HepG2 (cell line): Measurements from ENCODE around the gene MAGI1. TPM values are rescaled to one million over a fixed set of nuclear protein-coding genes. Genes with fewer than 3 reads are reported as not detected.

Experiments
- ATAC-seq: fragments of 200-7000 bp; cut with Tn5 transposase; 3 replicates; pipeline ENCODE4 v1.9.1; 2020; ENCODE audit warnings: mild to moderate bottlenecking, moderate library complexity
- BruUV-seq: library from RNA; stranded (reverse); fragments of 400-500 nt; replicated peaks from 2 replicates; lab custom pipeline; 2021; lab: Mats Ljungman, UMichigan
- CTCF ChIA-PET: fragments of 300-600 bp; formaldehyde crosslinking; extraction: SDS; loops from one replicate; lab custom pipeline; 2021; ENCODE audit warnings: low total read pairs, inconsistent platforms, low intra/inter-chr PET ratio; lab: Yijun Ruan, JAX
- POLR2A ChIA-PET: fragments of 350-600 bp; sonication (Branson Sonifier 250); formaldehyde crosslinking; loops from one replicate; lab custom pipeline; 2020; ENCODE audit warnings: antibody characterized with exemption, inconsistent platforms; lab: Yijun Ruan, JAX
- DNase-seq: peaks from one replicate; pipeline ENCODE4 v3.0.0-alpha.2; 2015; ENCODE audit warnings: low spot score
- FAIRE-seq: peaks from 3 replicates; lab custom pipeline; 2011; peaks lifted over from hg19 to GRCh38; lab: Jason Lieb, UNC
- H2AFZ ChIP-seq: one replicate; pipeline ENCODE4 v1.6.1; 2011; ENCODE audit warnings: low read length, inconsistent platforms
- H3K27ac ChIP-seq: fragments of 300-600 bp; 3 replicates; pipeline ENCODE4 v1.8.0; 2011; ENCODE audit warnings: mixed run types, mild to moderate bottlenecking, mixed read lengths, low read length, inconsistent platforms; ENCODE audit not compliant: insufficient read depth; ENCODE audit errors: extremely low read length
- H3K27me3 ChIP-seq, 2 experiments: fragments of 200-600 bp in 1 of 2; 2 replicates in 1 of 2; 3 replicates in 1 of 2; pipeline versions ENCODE4 v1.6.0 to v1.8.0; 2011; ENCODE audit warnings: low read length in 2 of 2, mild to moderate bottlenecking in 2 of 2, moderate library complexity in 2 of 2, inconsistent platforms in 1 of 2; ENCODE audit not compliant: insufficient read depth in 2 of 2, control insufficient read depth in 1 of 2
- H3K36me3 ChIP-seq, 2 experiments: fragments of 200-600 bp in 1 of 2; replicated peaks in 1 of 2; 2 replicates in 1 of 2; 3 replicates in 1 of 2; pipeline versions ENCODE4 v1.5.1 to v1.8.0; 2011; ENCODE audit warnings: low read length in 2 of 2, inconsistent platforms in 1 of 2; ENCODE audit not compliant: insufficient read depth in 2 of 2, control insufficient read depth in 1 of 2
- H3K4me1 ChIP-seq: 2 replicates; pipeline ENCODE4 v1.5.1; 2012; ENCODE audit warnings: low read length, inconsistent platforms; ENCODE audit not compliant: insufficient read depth
- H3K4me2 ChIP-seq: 2 replicates; pipeline ENCODE4 v1.6.0; 2011; ENCODE audit warnings: low read depth, low read length, inconsistent platforms
- H3K4me3 ChIP-seq, 3 experiments: fragments of 200-600 bp in 1 of 3; sonication (generic), shearing (Covaris generic) in 1 of 3; replicated peaks in 1 of 3; 2 replicates each; pipeline ENCODE4 v1.5.1; 2011 to 2016; ENCODE audit warnings: low read length in 3 of 3, inconsistent platforms in 2 of 3, low read depth in 2 of 3, mild to moderate bottlenecking in 2 of 3, control low read depth in 1 of 3, mixed read lengths in 1 of 3; ENCODE audit not compliant: insufficient read depth in 1 of 3
- H3K79me2 ChIP-seq: one replicate; pipeline ENCODE4 v1.6.1; 2011; ENCODE audit warnings: low read length, inconsistent platforms; ENCODE audit not compliant: insufficient read depth
- H3K9ac ChIP-seq: 2 replicates; pipeline ENCODE4 v1.6.0; 2011; ENCODE audit warnings: mild to moderate bottlenecking, low read depth, low read length, inconsistent platforms; ENCODE audit not compliant: insufficient read depth
- H3K9me3 ChIP-seq: 2 replicates; pipeline ENCODE4 v1.5.1; 2012; ENCODE audit warnings: mild to moderate bottlenecking, low read length
- H4K20me1 ChIP-seq: 2 replicates; pipeline ENCODE4 v1.6.0; 2011; ENCODE audit warnings: inconsistent platforms, mild to moderate bottlenecking, low read length, moderate library complexity; ENCODE audit not compliant: insufficient read depth
- ATF3 ChIP-seq: sonication (generic); formaldehyde crosslinking; IDR thresholded peaks from 2 replicates; pipeline ENCODE4 v1.4.0; 2020; ENCODE audit warnings: missing genetic modification reagents
- KDM3A ChIP-seq: IDR thresholded peaks from 2 replicates; pipeline ENCODE4 v1.6.1; 2018; ENCODE audit warnings: low read depth, missing compliant biosample characterization
- NFE2L1 ChIP-seq: sonication (generic); formaldehyde crosslinking; IDR thresholded peaks from 2 replicates; pipeline ENCODE4 v1.4.0; 2020; ENCODE audit warnings: missing genetic modification reagents, mild to moderate bottlenecking, borderline replicate concordance
- NFIB ChIP-seq: sonication (generic); formaldehyde crosslinking; IDR thresholded peaks from 2 replicates; pipeline ENCODE4 v1.9.0; 2021; ENCODE audit warnings: missing genetic modification reagents, mild to moderate bottlenecking, borderline replicate concordance
- PHF20 ChIP-seq: sonication (generic); formaldehyde crosslinking; IDR thresholded peaks from 2 replicates; pipeline ENCODE4 v1.5.0; 2020; ENCODE audit warnings: mild to moderate bottlenecking, missing genetic modification reagents
- RXRB ChIP-seq: IDR thresholded peaks from 2 replicates; pipeline ENCODE4 v1.6.1; 2016; ENCODE audit warnings: borderline replicate concordance, missing genetic modification reagents, missing compliant biosample characterization
- SNAI1 ChIP-seq: sonication (generic); formaldehyde crosslinking; IDR thresholded peaks from 2 replicates; pipeline ENCODE4 v1.5.0; 2020; ENCODE audit warnings: mild to moderate bottlenecking, missing genetic modification reagents, borderline replicate concordance
- TOPORS ChIP-seq: sonication (generic); formaldehyde crosslinking; IDR thresholded peaks from 2 replicates; pipeline ENCODE4 v1.8.0; 2023; ENCODE audit warnings: mild to moderate bottlenecking, missing genetic modification reagents
- XRCC5 ChIP-seq: fragments of 200-400 bp; formaldehyde crosslinking; optimal IDR thresholded peaks from 2 replicates; pipeline ENCODE3; 2017; ENCODE audit warnings: mild to moderate bottlenecking, low read length
- ZFAT ChIP-seq: sonication (generic); formaldehyde crosslinking; conservative IDR thresholded peaks from 2 replicates; pipeline ENCODE4 v1.8.1; 2023; ENCODE audit warnings: missing genetic modification reagents, inconsistent platforms
- ZFP36 ChIP-seq: fragments of 150-350 bp; IDR thresholded peaks from 2 replicates; pipeline ENCODE4 v1.6.1; 2018; ENCODE audit warnings: borderline replicate concordance, low read length, low read depth; ENCODE audit not compliant: partially characterized antibody
- ZNF260 ChIP-seq: sonication (generic); formaldehyde crosslinking; IDR thresholded peaks from 2 replicates; pipeline ENCODE4 v1.4.0; 2020; ENCODE audit warnings: missing genetic modification reagents, low read depth, mild to moderate bottlenecking, borderline replicate concordance
- ZNF607 ChIP-seq: sonication (generic); formaldehyde crosslinking; IDR thresholded peaks from 2 replicates; pipeline ENCODE4 v1.5.1; 2020; ENCODE audit warnings: missing genetic modification reagents, mild to moderate bottlenecking, borderline replicate concordance
- ZNF652 ChIP-seq: IDR thresholded peaks from 2 replicates; pipeline ENCODE4 v1.6.1; 2016; ENCODE audit warnings: low read depth, borderline replicate concordance
- ZNF75D ChIP-seq: sonication (generic); formaldehyde crosslinking; IDR thresholded peaks from 2 replicates; pipeline ENCODE4 v1.8.1; 2023; ENCODE audit warnings: missing genetic modification reagents, mild to moderate bottlenecking, borderline replicate concordance
- WGBS: methylation state at CpG from one replicate; pipeline ENCODE4 v1.1.6; 2017; ENCODE audit warnings: low lambda C conversion rate; 5-methylcytosine and 5-hydroxymethylcytosine counted together
- in situ Hi-C: cut with HindIII; loops from 2 replicates; pipeline ENCODE4 v1.10.0; 2017; ENCODE audit warnings: low pct_unique_long_range_greater_than_20kb; ENCODE audit not compliant: extremely low pct_ligation_motif_present
- intact Hi-C: fragments of 100-400 bp; cut with micrococcal nuclease; formaldehyde crosslinking; loops from one replicate; pipeline ENCODE4 v1.10.0; 2022; ENCODE audit not compliant: unreplicated experiment
- polyA plus RNA-seq, 8 experiments: library from polyadenylated mRNA; depleted of rRNA in 3 of 8; stranded (reverse) in 7 of 8; unstranded in 1 of 8; fragments of >200 nt; fragmentation: Illumina TruSeq in 4 of 8; extraction: Trizol in 4 of 8; gene quantifications; 2 replicates each; pipeline versions ENCODE4 v1.2.1 to v1.2.3, GENCODE V29; 2011 to 2016; ENCODE audit warnings: low read depth in 4 of 8, missing spikeins in 1 of 8, mixed read lengths in 1 of 8; ENCODE audit not compliant: insufficient read depth in 1 of 8
- total RNA-seq, 5 experiments: library from RNA; depleted of rRNA; stranded (reverse); fragments of >200 nt; fragmentation: Illumina TruSeq; extraction: Trizol; gene quantifications; 2 replicates each; pipeline ENCODE4 v1.2.3, GENCODE V29; 2016; ENCODE audit warnings: low read depth in 1 of 5

The MAGI1 gene
- total and polyA plus RNA-seq, 2 of the 13 experiments (the other 11 are each of a cell fraction or from before 2014, with no cell fraction given), result 22.2 to 26.0 TPM

GRCh38 chr3:65714134-65714533 lies 324.6 kb downstream of the MAGI1 start:
- no peak for DNase-seq
- H3K4me1 ChIP-seq, result no peaks in the 10 kb centered on the region; the same call in 1 of the 2 replicates
- FAIRE-seq, result no peak
- H3K27me3 ChIP-seq, result no peaks in the 10 kb centered on the region
- WGBS, result 92% methylated on average over 6 of the region's 6 CpGs
- no peaks in the 10 kb centered on the region for H3K9me3 ChIP-seq
- H3K4me3 ChIP-seq, result no peak overlapping the region
- H4K20me1 ChIP-seq, result no peaks in the 10 kb centered on the region
- peaks cover 0 to 1% of the 10 kb centered on the region in 2 experiments; a peak in 1 of 5 replicates for H3K36me3 ChIP-seq
- no peak for ATAC-seq
- POLR2A ChIA-PET, result no interaction called here
- H3K4me2 ChIP-seq, result no peak overlapping the region
- in situ Hi-C loops, result no loop called here
- intact Hi-C loops, result no loop called here
- no peak overlapping the region for H2AFZ ChIP-seq
- no TSS peak for BruUV-seq
- H3K27ac ChIP-seq, result no peak overlapping the region
- TF ChIP-seq ZNF652, result 0 out of 2 replicates have a peak, but pooled peaks have one; percentile 30
- no peak for TF ChIP-seq ZNF607 (CRISPR knock-in tag)
- no peak for TF ChIP-seq SNAI1 (CRISPR knock-in tag)
- TF ChIP-seq TOPORS (CRISPR knock-in tag), result no peak
- CTCF ChIA-PET, result no interaction called here
- peaks cover 7% of the 10 kb centered on the region for H3K79me2 ChIP-seq
- no peak overlapping the region for H3K9ac ChIP-seq

GRCh38 chr3:65713016-65713415 lies 325.7 kb downstream of the MAGI1 start:
- in situ Hi-C loops (no loop called here), intact Hi-C loops (no loop called here)
- Histone ChIP-seq H3K4me2 (no peak overlapping the region), H4K20me1 (no peaks in the 10 kb centered on the region), H3K4me3 (no peak overlapping the region), H3K9ac (no peak overlapping the region), H3K27me3 (no peaks in the 10 kb centered on the region), H3K79me2 (peaks cover 7% of the 10 kb centered on the region), H3K4me1 (no peaks in the 10 kb centered on the region; the same call in 1 of the 2 replicates), H3K36me3 (peaks cover 0 to 1% of the 10 kb centered on the region in 2 experiments; a peak in 1 of 5 replicates), H3K9me3 (no peaks in the 10 kb centered on the region), H3K27ac (no peak overlapping the region), H2AFZ (no peak overlapping the region)
- FAIRE-seq, result no peak
- no peak for TF ChIP-seq ZNF75D (CRISPR knock-in tag)
- TF ChIP-seq NFE2L1, result no peak
- no peak for TF ChIP-seq PHF20 (CRISPR knock-in tag)
- no peak for TF ChIP-seq RXRB (CRISPR knock-in tag)
- no peak for TF ChIP-seq ATF3 (CRISPR knock-in tag)
- TF ChIP-seq ZFP36, result no peak
- no peak for TF ChIP-seq KDM3A
- TF ChIP-seq NFIB (CRISPR knock-in tag), result no peak
- TF ChIP-seq ZFAT (CRISPR knock-in tag), result no peak
- TF ChIP-seq ZNF260, result no peak
- no peak for TF ChIP-seq XRCC5
- no peak for DNase-seq
- no peak for ATAC-seq
- POLR2A ChIA-PET, result no interaction called here
- CTCF ChIA-PET, result no interaction called here
- 86% methylated on average over 1 of the region's 1 CpG for WGBS
- no TSS peak for BruUV-seq
